GM12891 (cell line): ENCODE results near the gene CTDSP2.

Experiments used
- POLR2A ChIP-seq: IDR thresholded peaks from 2 replicates; pipeline ENCODE4 v1.6.1; 2011; ENCODE audit warnings: low read depth, low read length, control low read depth
- TAF1 ChIP-seq: IDR thresholded peaks from 2 replicates; pipeline ENCODE4 v1.6.1; 2011; ENCODE audit warnings: low read depth, low read length, control low read depth

DNA sequence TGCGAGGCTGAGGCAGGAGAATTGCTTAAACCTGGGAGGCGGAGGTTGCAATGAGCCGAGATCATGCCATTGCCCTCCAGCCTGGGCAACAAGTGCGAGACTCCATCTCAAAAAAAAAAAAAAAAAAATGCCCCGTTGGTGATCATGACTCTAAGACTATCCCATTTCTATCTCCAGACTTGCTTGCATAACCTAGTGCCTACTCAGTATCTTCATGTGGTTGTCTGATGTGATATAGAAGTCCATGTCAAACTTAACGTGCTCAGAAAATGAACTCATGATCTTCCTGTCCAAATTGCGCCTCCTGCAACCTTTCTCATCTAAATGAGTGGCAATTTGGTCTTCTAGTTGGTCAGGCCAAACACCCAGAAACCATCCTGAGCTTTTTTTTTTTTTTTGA is 68.6 kb downstream of the CTDSP2 start:
- TF ChIP-seq POLR2A, result no peak
- TF ChIP-seq TAF1, result no peak
